ENCODE data around the gene VARS1. TPM values are rescaled to one million over a fixed set of nuclear protein-coding genes. Genes with fewer than 3 reads are reported as not detected.
A peak's percentile ranks its signal among the peaks of the same experiment; 100 is the strongest.
"Not testable (repeated sequence)": the region's sequence is repeated elsewhere in the genome, so short reads cannot be mapped to it uniquely, and the experiment has no call there.

The VARS1 gene
- total RNA-seq = 10 to 100 TPM; 16.0 to 36.2 (median 27.7) TPM
- polyA plus RNA-seq = 10 to 100 TPM in 1 of 3 donors, 1 to 10 TPM in 2; 6.0 to 50.9 (median 6.0) TPM

DNA sequence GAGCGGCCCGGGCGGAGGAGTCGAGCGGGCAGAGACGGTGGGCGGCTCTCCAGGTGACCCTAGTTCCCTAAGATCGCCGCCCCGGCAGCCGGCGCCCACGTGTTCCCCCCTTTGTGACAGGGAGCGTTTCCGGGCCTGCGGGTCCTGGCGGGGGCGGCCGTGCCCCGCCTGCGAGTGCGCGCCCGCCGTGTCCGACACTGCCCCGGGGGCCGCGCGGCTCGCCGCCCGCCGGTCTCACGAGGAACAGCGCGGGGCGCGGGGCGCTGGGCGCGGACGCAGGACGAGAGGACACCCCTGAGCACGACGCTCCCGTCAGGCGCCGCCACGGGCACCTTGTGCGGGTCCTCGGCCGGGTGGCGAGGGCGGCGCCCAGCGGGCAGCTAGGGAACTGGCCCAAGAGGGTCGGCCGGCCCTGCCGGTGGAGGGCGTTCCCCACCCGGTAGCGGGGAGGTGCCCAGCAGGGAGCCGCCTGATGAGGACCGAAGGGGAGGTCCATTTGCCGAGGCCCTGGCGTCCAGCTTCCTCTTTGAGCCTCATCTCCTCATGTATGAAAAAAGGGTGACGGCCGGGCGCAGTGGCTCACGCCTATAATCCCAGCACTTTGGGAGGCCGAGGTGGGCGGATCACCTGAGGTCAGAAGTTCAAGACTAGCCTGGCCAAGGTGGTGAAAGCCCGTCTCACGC, at the start of gene VARS1:
Gene VARS1 (minus strand): TSS at position 137 of the 683 bp plus-strand sequence. CDS start 535 bp downstream, outside the sequence.
- DNase-seq = peak; percentile 96
- intact Hi-C loops (cut with DNase I) = loop anchor here (1.0 to 2.0 kb wide), 2 partner anchors 35 to 55 kb away; partner anchors contain the start of gene MSH5

DNA sequence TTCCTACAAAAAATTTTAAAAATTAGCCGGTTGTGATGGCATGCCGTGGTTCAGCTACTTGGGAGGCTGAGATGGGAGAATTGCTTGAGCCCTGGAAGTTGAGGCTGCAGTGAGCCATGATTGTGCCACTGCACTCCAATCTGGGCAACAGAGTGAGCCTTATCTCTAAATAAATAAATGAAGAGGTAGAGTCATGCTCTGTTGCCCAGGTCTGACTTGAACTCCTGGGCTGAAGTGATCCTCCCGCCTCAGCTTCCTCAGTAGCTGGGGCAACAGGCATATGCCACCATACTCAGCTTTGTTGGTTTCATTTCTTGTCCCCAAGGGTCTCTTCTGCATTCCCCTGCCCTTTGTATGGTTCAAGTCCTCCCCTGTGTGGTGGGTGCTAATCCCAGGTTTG, 49.0 kb upstream of the VARS1 start:
- Histone ChIP-seq H3K4me1 (no peaks in the 10 kb centered on the region), H3K4me3 (no peak overlapping the region), H3K9me3 (no peaks in the 10 kb centered on the region), H3K27ac (no peak overlapping the region), H3K36me3 (peaks cover 4 to 22% (median 16%) of the 10 kb centered on the region in 4 donors), H3K27me3 (no peaks in the 10 kb centered on the region)
- intact Hi-C loops (cut with DNase I) = no loop called here
- WGBS, 2 donors = 86 to 95% methylated on average over 3 of the region's 3 CpGs
- TF ChIP-seq, protein P1, sequence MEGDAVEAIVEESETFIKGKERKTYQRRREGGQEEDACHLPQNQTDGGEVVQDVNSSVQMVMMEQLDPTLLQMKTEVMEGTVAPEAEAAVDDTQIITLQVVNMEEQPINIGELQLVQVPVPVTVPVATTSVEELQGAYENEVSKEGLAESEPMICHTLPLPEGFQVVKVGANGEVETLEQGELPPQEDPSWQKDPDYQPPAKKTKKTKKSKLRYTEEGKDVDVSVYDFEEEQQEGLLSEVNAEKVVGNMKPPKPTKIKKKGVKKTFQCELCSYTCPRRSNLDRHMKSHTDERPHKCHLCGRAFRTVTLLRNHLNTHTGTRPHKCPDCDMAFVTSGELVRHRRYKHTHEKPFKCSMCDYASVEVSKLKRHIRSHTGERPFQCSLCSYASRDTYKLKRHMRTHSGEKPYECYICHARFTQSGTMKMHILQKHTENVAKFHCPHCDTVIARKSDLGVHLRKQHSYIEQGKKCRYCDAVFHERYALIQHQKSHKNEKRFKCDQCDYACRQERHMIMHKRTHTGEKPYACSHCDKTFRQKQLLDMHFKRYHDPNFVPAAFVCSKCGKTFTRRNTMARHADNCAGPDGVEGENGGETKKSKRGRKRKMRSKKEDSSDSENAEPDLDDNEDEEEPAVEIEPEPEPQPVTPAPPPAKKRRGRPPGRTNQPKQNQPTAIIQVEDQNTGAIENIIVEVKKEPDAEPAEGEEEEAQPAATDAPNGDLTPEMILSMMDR (IDR thresholded peaks at IDR 0.05) = no peak
- TF ChIP-seq POLR2AphosphoS5 (IDR thresholded peaks at IDR 0.05) = no peak
- no peak for TF ChIP-seq POLR2A (IDR thresholded peaks at IDR 0.05)
- no peak for TF ChIP-seq EP300 (IDR thresholded peaks at IDR 0.05)
- no peak for DNase-seq

More for the DNA sequence above, at the start of gene VARS1:
- WGBS, 2 donors = 0 to 1% methylated on average over 75 of the region's 75 CpGs
- peaks cover 0 to 22% (median 17%) of the 10 kb centered on the region in 4 donors for H3K4me1 ChIP-seq
- peak within 1 kb of the TSS; percentile 80 to 97 (median 90) for H3K4me3 ChIP-seq
- H3K27me3 ChIP-seq = no peaks in the 10 kb centered on the region
- H3K9me3 ChIP-seq = no peaks in the 10 kb centered on the region
- H3K27ac ChIP-seq = peak within 1 kb of the TSS; percentile 90 to 94 (median 91)
- TF ChIP-seq, protein P1 (IDR thresholded peaks at IDR 0.05) = peak; percentile 52 to 72 (median 72)
- TF ChIP-seq POLR2AphosphoS5 (IDR thresholded peaks at IDR 0.05) (peak; percentile 36 to 78 (median 62)), EP300 (IDR thresholded peaks at IDR 0.05) (peak in 1 of 4 donors; percentile 3), POLR2A (IDR thresholded peaks at IDR 0.05) (peak in 1 of 2 donors; percentile 35)
- H3K36me3 ChIP-seq = peaks cover 0 to 28% (median 2%) of the 10 kb centered on the region in 4 donors

DNA sequence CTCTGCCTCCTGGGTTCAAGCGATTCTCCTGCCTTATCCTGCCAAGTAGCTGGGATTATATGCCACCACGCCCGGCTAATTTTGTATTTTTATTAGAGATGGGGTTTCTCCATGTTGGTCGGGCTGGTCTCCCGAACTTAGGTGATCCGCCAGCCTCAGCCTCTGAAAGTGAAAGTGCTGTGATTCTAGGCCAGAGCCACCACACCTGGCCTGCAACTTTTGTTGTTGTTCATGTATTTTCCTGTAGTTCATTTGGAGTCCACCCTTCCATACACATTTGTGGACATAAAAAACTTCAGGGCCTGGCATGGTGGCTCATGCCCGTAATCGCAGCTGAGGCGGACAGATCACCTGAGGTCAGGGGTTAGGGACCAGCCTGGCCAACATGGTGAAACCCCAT, 46.5 kb upstream of the VARS1 start:
- Histone ChIP-seq H3K9me3 (no peaks in the 10 kb centered on the region), H3K4me1 (peaks cover 0 to 21% (median 15%) of the 10 kb centered on the region in 4 donors), H3K27me3 (no peaks in the 10 kb centered on the region), H3K36me3 (peaks cover 18 to 47% (median 36%) of the 10 kb centered on the region in 4 donors), H3K4me3 (no peak overlapping the region), H3K27ac (no peak overlapping the region)
- intact Hi-C loops (cut with DNase I) = no loop called here
- 62 to 80% methylated on average over 9 of the region's 9 CpGs for WGBS, 2 donors
- DNase-seq = no peak
- TF ChIP-seq POLR2AphosphoS5 (IDR thresholded peaks at IDR 0.05) (no peak), EP300 (IDR thresholded peaks at IDR 0.05) (no peak), POLR2A (IDR thresholded peaks at IDR 0.05) (no peak)
- TF ChIP-seq, protein P1 (IDR thresholded peaks at IDR 0.05) = no peak

DNA sequence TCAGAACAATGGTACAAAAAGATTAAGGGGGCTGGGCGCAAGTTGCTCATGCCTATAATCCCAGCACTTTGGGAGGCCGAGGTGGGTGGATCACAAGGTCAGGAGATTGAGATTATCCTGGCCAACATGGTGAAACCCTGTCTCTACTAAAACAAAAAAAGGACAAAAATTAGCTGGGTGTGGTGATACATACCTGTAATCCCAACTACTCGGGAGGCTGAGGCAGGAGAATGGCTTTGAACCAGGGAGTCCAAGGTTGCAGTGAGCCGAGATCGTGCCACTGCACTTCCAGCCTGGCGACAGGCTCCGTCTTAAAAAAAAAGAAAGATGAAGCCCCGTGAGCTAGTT, 44.2 kb upstream of the VARS1 start:
- peaks cover 0 to 39% (median 34%) of the 10 kb centered on the region in 4 donors for H3K4me1 ChIP-seq
- WGBS, 2 donors = 88 to 93% methylated on average over 8 of the region's 8 CpGs
- not testable (repeated sequence) for H3K4me3 ChIP-seq, H3K27ac ChIP-seq, DNase-seq, H3K27me3 ChIP-seq, H3K9me3 ChIP-seq
- intact Hi-C loops (cut with DNase I) = loop anchor here (10.0 kb wide), 2 partner anchors 115 to 295 kb away; partner anchors contain the start of genes ATP6V1G2, DDX39B, NELFE and NFKBIL1
- H3K36me3 ChIP-seq = peaks cover 18 to 52% (median 36%) of the 10 kb centered on the region in 4 donors

DNA sequence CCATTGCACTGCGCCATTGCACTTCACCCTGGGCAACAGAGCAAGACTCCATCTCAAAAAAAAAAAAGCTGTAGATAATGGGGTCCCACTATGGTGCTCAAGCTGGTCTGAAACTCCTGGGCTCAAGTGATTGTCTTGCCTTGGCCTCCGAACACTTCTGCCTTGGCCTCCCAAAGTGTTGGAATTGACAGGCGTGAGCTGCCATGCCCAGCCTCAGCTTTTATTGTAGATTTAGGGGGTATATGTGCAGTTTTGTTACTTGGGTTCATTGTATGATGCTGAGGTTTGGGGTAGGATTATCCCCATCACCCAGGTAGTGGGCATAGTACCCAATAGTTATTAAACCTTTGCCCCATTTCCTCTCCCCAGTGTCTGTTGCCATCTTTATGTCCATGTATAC, 43.4 kb upstream of the VARS1 start:
- Histone ChIP-seq H3K27me3 (no peaks in the 10 kb centered on the region), H3K4me1 (peaks cover 0 to 42% (median 36%) of the 10 kb centered on the region in 4 donors), H3K4me3 (no peak overlapping the region), H3K9me3 (no peaks in the 10 kb centered on the region), H3K36me3 (peaks cover 18 to 52% (median 34%) of the 10 kb centered on the region in 4 donors), H3K27ac (no peak overlapping the region)
- intact Hi-C loops (cut with DNase I) = loop anchor here (10.0 kb wide), 2 partner anchors 116 to 294 kb away; partner anchors contain the start of genes ATP6V1G2, DDX39B, NELFE and NFKBIL1
- WGBS, 2 donors = 96 to 97% methylated on average over 3 of the region's 3 CpGs
- TF ChIP-seq POLR2A (IDR thresholded peaks at IDR 0.05) (no peak), EP300 (IDR thresholded peaks at IDR 0.05) (no peak), POLR2AphosphoS5 (IDR thresholded peaks at IDR 0.05) (no peak)
- TF ChIP-seq, protein P1 (IDR thresholded peaks at IDR 0.05) = no peak
- no peak for DNase-seq

DNA sequence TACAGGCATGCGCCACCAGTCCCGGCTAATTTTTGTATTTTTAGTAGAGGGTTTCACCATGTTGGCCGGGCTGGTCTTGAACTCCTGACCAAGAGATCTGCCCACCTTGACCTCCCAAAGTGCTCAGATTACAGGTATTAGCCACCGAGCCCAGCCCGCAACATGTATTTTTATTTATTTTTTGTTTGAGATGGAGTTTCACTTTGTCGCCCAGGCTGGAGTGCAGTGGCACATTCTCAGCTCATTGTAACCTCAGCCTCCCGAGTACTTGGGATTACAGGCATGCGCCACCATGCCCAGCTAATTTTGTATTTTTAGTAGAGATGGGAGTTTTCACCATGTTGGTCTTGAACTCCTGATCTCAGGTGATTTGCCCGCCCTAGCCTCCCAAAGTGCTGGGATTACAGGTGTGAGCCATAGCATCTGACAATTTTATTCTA, 42.6 kb upstream of the VARS1 start:
- WGBS, 2 donors = 79 to 85% methylated on average over 9 of the region's 9 CpGs
- not testable (repeated sequence) for DNase-seq, H3K27ac ChIP-seq, H3K4me3 ChIP-seq, H3K9me3 ChIP-seq, H3K27me3 ChIP-seq
- intact Hi-C loops (cut with DNase I) = loop anchor here (10.0 kb wide), 2 partner anchors 117 to 293 kb away; partner anchors contain the start of genes ATP6V1G2, DDX39B, NELFE and NFKBIL1
- Histone ChIP-seq H3K4me1 (peaks cover 0 to 48% (median 42%) of the 10 kb centered on the region in 4 donors), H3K36me3 (peaks cover 18 to 52% (median 34%) of the 10 kb centered on the region in 4 donors)

Measured in sigmoid colon (tissue), 7 donors.